Ovary (tissue), 9 donors: ENCODE measurements around the gene MYEF2. TPM values are rescaled to one million over a fixed set of nuclear protein-coding genes. Genes with fewer than 3 reads are reported as not detected.

Experiments used
- DNase-seq, 5 donors: peaks; one replicate each; pipeline ENCODE4 v3.0.0-alpha.2; 2019 to 2020
- H3K27ac ChIP-seq, 2 donors: fragments of 200-600 bp; one replicate each; pipeline versions ENCODE4 v1.5.1 to v1.8.0; 2019 to 2022
- H3K27me3 ChIP-seq: fragments of 200-600 bp; one replicate; pipeline ENCODE4 v1.8.0; 2022
- H3K36me3 ChIP-seq: fragments of 200-600 bp; sonication (generic); one replicate; pipeline ENCODE4 v1.5.1; 2019
- H3K4me1 ChIP-seq: one replicate; pipeline ENCODE4 v1.8.1; 2013; ENCODE audit warnings: mild to moderate bottlenecking, moderate library complexity; ENCODE audit not compliant: insufficient read depth
- H3K4me3 ChIP-seq: fragments of 200-600 bp; sonication (generic); one replicate; pipeline ENCODE4 v1.5.1; 2017
- H3K9me3 ChIP-seq, 2 donors: fragments of 200-600 bp in 1 of 2; sonication (generic) in 1 of 2; one replicate each; pipeline versions ENCODE4 v1.5.1 to v1.8.1; 2013 to 2019; ENCODE audit warnings: mild to moderate bottlenecking in 1 of 2, moderate library complexity in 1 of 2
- CTCF ChIP-seq, 3 donors: fragments of 450-650 bp in 2 of 3; fragments of 200-600 bp in 1 of 3; IDR thresholded peaks; one replicate each; pipeline versions ENCODE4 v1.5.1 to v1.8.0; 2016 to 2022; ENCODE audit warnings: antibody characterized with exemption in 3 of 3, mild to moderate bottlenecking in 1 of 3
- EP300 ChIP-seq: sonication (generic); formaldehyde crosslinking; IDR thresholded peaks from one replicate; pipeline ENCODE4 v1.6.1; 2017; ENCODE audit warnings: antibody characterized with exemption
- POLR2A ChIP-seq: fragments of 450-650 bp; IDR thresholded peaks from one replicate; pipeline ENCODE4 v1.6.1; 2017; ENCODE audit warnings: antibody characterized with exemption, mild to moderate bottlenecking, moderate library complexity
- WGBS, 3 donors: extraction: QIAGEN DNeasy Blood & Tissue Kit in 1 of 3; methylation state at CpG; one replicate each; pipeline versions ENCODE4 v1.1.5 to v1.1.7; 2013 to 2017; 5-methylcytosine and 5-hydroxymethylcytosine counted together
- intact Hi-C, 4 donors: fragments of 100-400 bp; cut with DNase I; formaldehyde crosslinking; loops; one replicate each; pipeline versions ENCODE4 v1.11.0 to v1.15.1; 2022 to 2023
- polyA plus RNA-seq, 2 donors: library from polyadenylated mRNA; stranded (reverse); fragments of 200-250 nt in 1 of 2; fragments of 350-450 nt in 1 of 2; fragmentation: Illumina TruSeq in 1 of 2; extraction: RNeasy Lipid Tissue Mini Kit (QIAGEN cat#74804) in 1 of 2; gene quantifications; one replicate each; pipeline ENCODE4 v1.2.3, GENCODE V29; 2013 to 2014
- total RNA-seq, 7 donors: library from RNA; depleted of rRNA in 2 of 7; stranded (reverse); fragments of >200 nt in 2 of 7; fragmentation: NEBNext Ultra II Directional in 3 of 7; extraction: Animal tissue kit (Norgen Biotek cat#: 25700) in 3 of 7; gene quantifications; one replicate each; pipeline versions ENCODE4 v1.1.0 to v1.2.4, GENCODE V29; 2016 to 2023
- donor health status: DM: no; HTN: no; CAD: no; lungs with moderate emphysema.
- donor health status: DM: no; HTN: no; CAD: no.
- donor health status: Bipolar disorder and iron deficiency.
- donor health status: DM: yes; HTN: yes; CAD: no.
- donor health status: DM: no; HTN: no; CAD: no.
- donor health status: DM: yes; HTN: yes; CAD: no.

The MYEF2 gene
- total and polyA plus RNA-seq, 9 donors, result 1.4 to 38.9 (median 5.3) TPM

GRCh38 chr15:48109856-48110531, 68.1 kb downstream of the MYEF2 start:
- intact Hi-C loops, result no loop called here

GRCh38 chr15:48109212-48109611, 68.9 kb downstream of the MYEF2 start:
- H3K27ac ChIP-seq, result no peak overlapping the region
- H3K36me3 ChIP-seq, result no peaks in the 10 kb centered on the region
- no peaks in the 10 kb centered on the region for H3K9me3 ChIP-seq
- no peaks in the 10 kb centered on the region for H3K4me1 ChIP-seq
- no peak overlapping the region for H3K4me3 ChIP-seq
- no peak for DNase-seq
- TF ChIP-seq POLR2A, result no peak
- no peak for TF ChIP-seq EP300
- TF ChIP-seq CTCF (IDR thresholded peaks at IDR 0.05), result no peak
- H3K27me3 ChIP-seq, result no peaks in the 10 kb centered on the region
- intact Hi-C loops, result no loop called here
- WGBS, 3 donors, result 94 to 95% (median 95%) methylated on average over 4 of the region's 4 CpGs

More at GRCh38 chr15:48109856-48110531, 68.1 kb downstream of the MYEF2 start:
- Histone ChIP-seq H3K4me1 (no peaks in the 10 kb centered on the region), H3K4me3 (no peak overlapping the region), H3K27ac (no peak overlapping the region), H3K36me3 (no peaks in the 10 kb centered on the region), H3K27me3 (no peaks in the 10 kb centered on the region), H3K9me3 (no peaks in the 10 kb centered on the region)
- no peak for DNase-seq
- 73 to 79% (median 75%) methylated on average over 5 of the region's 5 CpGs for WGBS, 3 donors
- TF ChIP-seq CTCF (IDR thresholded peaks at IDR 0.05), result no peak
- TF ChIP-seq POLR2A, result no peak
- no peak for TF ChIP-seq EP300

GRCh38 chr15:48105936-48106335, 72.2 kb downstream of the MYEF2 start:
- TF ChIP-seq POLR2A, result no peak
- no peak for TF ChIP-seq CTCF (IDR thresholded peaks at IDR 0.05)
- TF ChIP-seq EP300, result no peak
- 55 to 73% (median 55%) methylated on average over 2 of the region's 2 CpGs for WGBS, 3 donors
- no peak overlapping the region for H3K27ac ChIP-seq
- H3K27me3 ChIP-seq, result no peaks in the 10 kb centered on the region
- DNase-seq, result no peak
- no peaks in the 10 kb centered on the region for H3K9me3 ChIP-seq
- H3K36me3 ChIP-seq, result no peaks in the 10 kb centered on the region
- H3K4me1 ChIP-seq, result no peaks in the 10 kb centered on the region
- intact Hi-C loops, result no loop called here
- no peak overlapping the region for H3K4me3 ChIP-seq

GRCh38 chr15:48103647-48104046, 74.4 kb downstream of the MYEF2 start:
- 19 to 49% (median 31%) methylated on average over 5 of the region's 5 CpGs for WGBS, 3 donors
- Histone ChIP-seq H3K27me3 (no peaks in the 10 kb centered on the region), H3K27ac (no peak overlapping the region), H3K4me1 (no peaks in the 10 kb centered on the region), H3K9me3 (no peaks in the 10 kb centered on the region), H3K36me3 (no peaks in the 10 kb centered on the region), H3K4me3 (no peak overlapping the region)
- no peak for DNase-seq
- TF ChIP-seq EP300, result no peak
- no peak for TF ChIP-seq CTCF (IDR thresholded peaks at IDR 0.05)
- no peak for TF ChIP-seq POLR2A
- intact Hi-C loops, result no loop called here
